ENCODE data around the gene CYP2C18.
"Not testable (repeated sequence)": the region's sequence is repeated elsewhere in the genome, so short reads cannot be mapped to it uniquely, and the experiment has no call there.

The CYP2C18 gene

DNA sequence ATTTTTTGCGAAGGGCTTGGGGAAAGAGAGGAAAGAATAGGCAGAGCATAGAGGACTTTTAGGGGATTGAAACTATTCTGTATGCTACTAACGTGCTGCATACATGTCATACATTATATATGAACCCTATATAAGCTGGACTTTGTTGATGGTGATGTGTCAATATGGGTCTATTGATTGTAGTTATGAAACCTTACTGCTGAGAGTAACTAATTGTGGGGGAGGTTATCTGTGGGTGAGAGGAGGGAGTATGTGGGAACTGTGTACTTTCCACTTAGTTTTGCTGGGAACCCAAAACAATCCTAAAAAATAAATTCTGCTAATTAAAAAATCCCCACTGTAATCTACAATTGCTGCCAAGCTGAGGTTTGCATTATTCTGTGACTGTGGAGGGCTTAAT is 63.6 kb downstream of the CYP2C18 start:
- DNase-seq (ENCODE audit: low read depth in 2 of 2) = no peak

DNA sequence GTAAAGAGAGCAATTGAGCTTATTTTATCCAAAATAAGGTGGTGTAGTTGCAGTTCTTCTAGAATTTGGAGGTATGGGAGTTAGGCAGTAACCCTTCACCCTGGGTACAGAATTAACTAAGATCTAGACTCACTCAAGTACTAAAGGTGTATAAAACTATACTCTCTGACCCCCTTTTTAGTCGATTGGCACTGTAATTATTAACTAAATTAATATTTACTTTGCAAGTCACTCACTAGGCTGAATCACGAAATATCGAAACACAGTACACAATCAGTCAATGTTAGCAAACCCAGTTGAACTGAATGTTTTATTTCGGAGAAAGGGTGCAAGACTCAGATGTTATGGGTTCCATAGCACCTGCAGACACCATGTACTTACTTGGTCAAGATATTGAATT is 64.3 kb downstream of the CYP2C18 start:
- DNase-seq (ENCODE audit: low read depth in 2 of 2) = no peak

DNA sequence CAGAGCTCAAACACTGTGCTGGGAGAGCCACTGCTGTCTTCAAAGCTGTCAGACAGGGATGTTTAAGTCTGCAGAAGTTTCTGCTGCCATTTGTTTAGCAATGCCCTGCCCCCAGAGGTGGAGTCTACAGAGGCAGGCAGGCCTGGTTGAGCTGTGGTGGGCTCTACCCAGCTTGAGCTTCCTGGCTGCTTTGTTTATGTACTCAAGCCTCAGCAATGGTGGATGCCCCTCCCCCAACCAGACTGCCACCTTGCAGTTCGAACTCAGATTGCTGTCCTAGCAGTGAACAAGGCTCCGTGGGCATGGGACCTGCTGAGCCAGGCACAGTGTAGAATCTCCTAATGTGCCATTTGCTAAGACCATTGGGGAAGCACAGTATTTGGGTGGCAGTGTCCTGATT is 74.4 kb downstream of the CYP2C18 start:
- DNase-seq (ENCODE audit: low read depth in 2 of 2) = no peak

DNA sequence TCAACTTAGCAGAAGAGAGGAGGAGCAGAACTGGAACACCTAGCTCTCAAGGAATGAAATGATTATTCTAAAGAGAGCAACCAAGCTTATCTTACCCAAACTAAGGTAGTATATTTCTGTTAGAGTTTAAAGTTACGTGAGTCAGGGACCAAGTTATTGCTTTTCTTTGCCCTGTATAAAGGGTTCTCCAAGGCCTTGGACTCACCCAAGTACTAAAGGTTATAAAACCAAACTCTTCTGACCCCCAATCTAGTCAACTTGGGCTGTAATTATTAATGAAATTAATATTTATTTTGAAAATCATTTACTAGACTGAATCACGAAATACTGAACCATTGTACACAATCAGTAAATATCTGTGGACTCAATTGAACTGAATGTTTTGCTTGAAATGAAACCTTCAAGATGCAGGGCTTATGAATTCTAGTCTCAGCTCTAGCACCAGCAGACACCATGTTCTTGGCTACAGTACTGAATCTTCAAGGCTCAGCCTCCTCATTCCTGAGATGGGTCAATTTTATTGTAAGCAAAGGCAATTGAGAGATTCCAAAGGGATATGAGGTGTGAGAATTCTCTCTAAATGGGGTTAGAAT is 77.2 kb downstream of the CYP2C18 start:
- DNase-seq (ENCODE audit: low read depth in 2 of 2) = no peak

DNA sequence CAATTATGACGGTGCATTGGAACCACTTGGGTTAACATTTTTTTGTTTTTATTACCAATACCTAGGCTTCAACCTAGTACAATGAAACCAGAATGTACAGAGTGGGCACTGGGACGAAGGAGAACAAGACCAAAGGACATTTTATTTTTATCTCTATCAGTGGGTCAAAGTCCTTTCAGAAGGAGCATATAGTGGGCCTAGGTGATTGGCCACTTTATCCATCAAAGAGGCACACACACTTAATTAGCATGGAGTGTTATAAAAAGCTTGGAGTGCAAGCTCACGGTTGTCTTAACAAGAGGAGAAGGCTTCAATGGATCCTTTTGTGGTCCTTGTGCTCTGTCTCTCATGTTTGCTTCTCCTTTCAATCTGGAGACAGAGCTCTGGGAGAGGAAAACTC is 78.9 kb downstream of the CYP2C18 start, which contains the start of gene CYP2C19:
TSS of gene CYP2C19 (plus strand) at position 289 of the 400 bp plus-strand sequence. CDS start at position 314, 25 bp downstream.
- DNase-seq (ENCODE audit: low read depth in 2 of 2) = no peak

DNA sequence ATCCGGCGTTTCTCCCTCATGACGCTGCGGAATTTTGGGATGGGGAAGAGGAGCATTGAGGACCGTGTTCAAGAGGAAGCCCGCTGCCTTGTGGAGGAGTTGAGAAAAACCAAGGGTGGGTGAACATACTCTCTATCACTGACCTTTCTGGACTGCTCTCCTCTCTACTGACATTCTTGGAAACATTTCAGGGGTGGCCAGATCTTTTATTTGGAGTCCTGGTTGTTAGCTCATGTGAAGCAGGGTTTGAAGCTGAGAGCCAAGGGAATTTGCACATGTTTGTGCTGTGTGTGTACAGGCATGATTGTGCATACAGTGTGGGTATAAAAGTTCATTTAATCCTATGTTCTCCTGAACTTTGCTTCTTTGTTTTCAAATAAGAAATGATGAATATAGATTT is 91.9 kb downstream of the CYP2C18 start:
- DNase-seq (ENCODE audit: low read depth in 2 of 2) = not testable (repeated sequence)

DNA sequence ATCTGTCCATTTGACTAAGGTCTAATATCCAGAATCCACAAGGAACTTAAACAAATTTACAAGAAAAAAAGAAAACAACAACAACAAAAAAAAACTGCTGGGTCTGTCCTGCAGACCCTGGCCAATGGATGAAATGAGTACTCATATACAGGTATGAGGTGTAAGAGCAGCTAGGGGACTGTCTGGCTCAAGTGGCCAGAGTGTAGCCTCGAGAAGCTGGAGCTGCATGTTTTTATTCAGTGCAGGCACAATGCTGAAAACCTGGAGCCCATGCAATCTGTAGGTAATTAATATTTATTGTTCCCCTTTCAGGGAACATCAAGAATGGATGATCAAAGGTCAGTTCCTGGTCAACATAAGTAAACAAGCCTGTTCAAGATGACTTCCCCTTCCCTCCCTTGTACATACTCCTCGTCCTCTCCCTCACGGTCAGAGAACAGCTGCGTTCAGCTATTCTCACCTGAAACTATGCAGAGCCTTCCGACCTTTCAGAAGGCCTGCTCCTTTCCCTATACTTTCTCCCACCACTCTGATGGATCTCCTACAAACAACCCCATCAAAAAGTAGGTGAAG is 94.4 kb downstream of the CYP2C18 start:
- no peak for DNase-seq (ENCODE audit: low read depth in 2 of 2)

DNA sequence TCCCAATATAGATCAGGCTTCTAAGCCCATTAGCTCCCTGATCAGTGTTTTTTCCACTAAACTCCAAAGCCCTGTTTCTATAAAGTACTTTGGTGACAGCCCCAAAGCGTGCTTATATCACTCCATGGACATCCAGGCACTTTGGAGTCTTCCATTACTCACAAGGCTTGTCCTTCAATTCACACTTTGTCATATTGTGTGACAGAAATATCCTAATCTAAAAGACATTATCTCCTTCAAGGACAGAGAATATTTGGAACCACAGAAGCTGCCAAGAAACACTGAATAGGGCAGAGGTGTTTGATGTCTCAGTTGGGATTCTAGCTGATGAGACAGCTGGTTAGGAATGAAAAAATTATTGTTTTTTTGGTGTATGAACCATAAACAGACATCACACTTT is 97.3 kb downstream of the CYP2C18 start:
- no peak for DNase-seq (ENCODE audit: low read depth in 2 of 2)

DNA sequence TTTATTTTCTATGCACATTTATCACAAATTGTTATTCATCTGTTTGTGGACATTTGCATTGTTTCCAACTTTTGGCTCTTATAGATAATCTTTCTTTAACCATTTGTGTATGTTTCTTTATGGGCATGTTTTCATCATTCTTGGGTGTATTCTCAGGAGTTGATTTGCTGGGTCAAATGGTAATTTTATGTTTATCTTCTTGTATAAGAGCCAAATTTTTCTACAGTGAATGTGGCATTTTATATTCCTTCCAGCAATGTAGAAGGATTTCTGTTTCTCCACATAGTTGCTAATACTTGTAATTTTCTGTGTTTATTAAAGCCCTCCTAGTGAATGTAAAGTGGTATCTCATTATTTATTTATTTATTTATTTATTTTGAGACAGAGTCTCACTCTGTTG is 100.7 kb downstream of the CYP2C18 start:
- no peak for DNase-seq (ENCODE audit: low read depth in 2 of 2)

DNA sequence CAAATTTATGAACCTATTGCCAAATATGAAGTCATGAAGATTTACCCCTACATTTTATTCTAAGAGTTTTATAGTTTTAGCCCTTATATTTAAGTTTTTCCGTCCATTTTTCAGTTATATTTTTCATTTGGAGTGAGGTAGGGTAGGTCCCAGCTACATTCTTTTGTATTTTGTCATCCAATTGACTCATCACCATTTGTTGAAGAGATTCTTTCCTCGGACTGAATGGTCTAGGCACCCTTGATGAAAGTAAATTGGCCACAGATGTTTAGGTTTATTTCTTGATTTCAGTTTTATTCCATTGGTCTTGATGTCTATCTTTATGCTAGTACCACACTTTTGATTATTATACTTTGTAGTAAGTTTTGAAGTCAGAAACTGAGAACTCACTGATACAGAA is 101.7 kb downstream of the CYP2C18 start:
- no peak for DNase-seq (ENCODE audit: low read depth in 2 of 2)
